Islet precursor cell (in vitro differentiated cells): ENCODE results near the gene MRC2.

Experiments
- DNase-seq: peaks from one replicate; pipeline ENCODE4 v3.0.0-alpha.2; 2018

Gene MRC2

GRCh38 chr17:62703261-62703775 lies 75.8 kb downstream of the MRC2 start:
- peak; percentile 67 for DNase-seq

GRCh38 chr17:62703776-62704380 lies 76.4 kb downstream of the MRC2 start:
- DNase-seq = peak; percentile 94

- peak; percentile 92 for DNase-seq
These were observed 77.0 kb downstream of the MRC2 start for GRCh38 chr17:62704381-62704971.

- no peak for DNase-seq
These were observed 77.8 kb downstream of the MRC2 start for GRCh38 chr17:62705156-62705777.

- DNase-seq = peak; percentile 85
These were observed 78.5 kb downstream of the MRC2 start for GRCh38 chr17:62705778-62706597.

GRCh38 chr17:62706598-62707424 lies 79.3 kb downstream of the MRC2 start:
- peak; percentile 47 for DNase-seq

GRCh38 chr17:62707425-62707739 lies 79.9 kb downstream of the MRC2 start:
- DNase-seq = peak; percentile 51

GRCh38 chr17:62708587-62708986 lies 81.1 kb downstream of the MRC2 start:
- peak; percentile 55 for DNase-seq

- DNase-seq = peak; percentile 45
These were observed 84.7 kb downstream of the MRC2 start for GRCh38 chr17:62712171-62712581.

- peak; percentile 56 for DNase-seq
These were observed 85.8 kb downstream of the MRC2 start for GRCh38 chr17:62713086-62713881.

- DNase-seq = peak; percentile 56
These were observed 86.7 kb downstream of the MRC2 start for GRCh38 chr17:62714016-62714777.

- peak; percentile 46 for DNase-seq
These were observed 88.5 kb downstream of the MRC2 start for GRCh38 chr17:62715882-62716390.

- DNase-seq = peak; percentile 58
These were observed 89.5 kb downstream of the MRC2 start for GRCh38 chr17:62716834-62717588.

- peak; percentile 58 for DNase-seq
These were observed 90.1 kb downstream of the MRC2 start for GRCh38 chr17:62717589-62717855.

- DNase-seq = peak; percentile 53
These were observed 90.4 kb downstream of the MRC2 start for GRCh38 chr17:62717889-62718288.

- DNase-seq = peak; percentile 98
These were observed 91.0 kb downstream of the MRC2 start for GRCh38 chr17:62718429-62718828.

GRCh38 chr17:62719586-62719985 lies 92.1 kb downstream of the MRC2 start:
- DNase-seq = no peak

- DNase-seq = peak; percentile 88
These were observed 92.8 kb downstream of the MRC2 start for GRCh38 chr17:62720126-62720850.

- no peak for DNase-seq
These were observed 95.2 kb downstream of the MRC2 start for GRCh38 chr17:62722625-62723024.
